Endodermal cell (in vitro differentiated cells): ENCODE results near the gene NFKBIB. TPM values are rescaled to one million over a fixed set of nuclear protein-coding genes. Genes with fewer than 3 reads are reported as not detected.

ENCODE experiments used
- DNase-seq: peaks from one replicate; pipeline ENCODE4 v3.0.0-alpha.2; 2017
- H3K27ac ChIP-seq: 2 replicates; pipeline ENCODE4 v1.5.1; 2013; ENCODE audit warnings: mild to moderate bottlenecking, low read depth, low read length, moderate library complexity
- H3K27me3 ChIP-seq: 2 replicates; pipeline ENCODE4 v1.6.1; 2013; ENCODE audit warnings: mild to moderate bottlenecking, low read length, moderate library complexity; ENCODE audit not compliant: insufficient read depth, control insufficient read depth, poor library complexity, severe bottlenecking
- H3K36me3 ChIP-seq: 2 replicates; pipeline ENCODE4 v1.7.0; 2013; ENCODE audit warnings: mild to moderate bottlenecking, low read length, moderate library complexity; ENCODE audit not compliant: control insufficient read depth, insufficient read depth
- H3K4me1 ChIP-seq: one replicate; pipeline ENCODE4 v1.7.0; 2013; ENCODE audit warnings: low read length; ENCODE audit not compliant: control insufficient read depth, insufficient read depth
- H3K4me3 ChIP-seq: 2 replicates; pipeline ENCODE4 v1.5.1; 2013; ENCODE audit warnings: mild to moderate bottlenecking, low read length, moderate library complexity
- H3K9ac ChIP-seq: 2 replicates; pipeline ENCODE4 v1.6.1; 2013; ENCODE audit warnings: mild to moderate bottlenecking, low read length, moderate library complexity; ENCODE audit not compliant: poor library complexity, severe bottlenecking; ENCODE audit errors: extremely low read depth
- H3K9me3 ChIP-seq: 2 replicates; pipeline ENCODE4 v1.6.1; 2013; ENCODE audit warnings: mild to moderate bottlenecking, low read length, moderate library complexity; ENCODE audit not compliant: control insufficient read depth
- H3K27ac Mint-ChIP-seq: 2 replicates; pipeline ENCODE4 v1.8.0; 2020; ENCODE audit warnings: mixed read lengths
- H3K27me3 Mint-ChIP-seq: 2 replicates; pipeline ENCODE4 v1.8.0; 2021; ENCODE audit warnings: mild to moderate bottlenecking, mixed read lengths; ENCODE audit not compliant: insufficient read depth
- H3K36me3 Mint-ChIP-seq: 2 replicates; pipeline ENCODE4 v1.8.0; 2020; ENCODE audit warnings: low read depth, mixed read lengths
- H3K4me1 Mint-ChIP-seq: 2 replicates; pipeline ENCODE4 v1.8.0; 2020; ENCODE audit warnings: mixed read lengths
- H3K4me3 Mint-ChIP-seq: 2 replicates; pipeline ENCODE4 v1.8.0; 2020; ENCODE audit warnings: mild to moderate bottlenecking, moderate library complexity, mixed read lengths
- H3K9me3 Mint-ChIP-seq: 2 replicates; pipeline ENCODE4 v1.8.0; 2020; ENCODE audit warnings: mild to moderate bottlenecking, mixed read lengths
- WGBS, 2 experiments: methylation state at CpG; one replicate each; pipeline versions ENCODE4 v1.1.5 to v1.1.7; 2013; ENCODE audit warnings: missing lambda C conversion rate in 2 of 2, mixed read lengths in 1 of 2; ENCODE audit not compliant: insufficient coverage in 1 of 2, insufficient read length in 1 of 2; 5-methylcytosine and 5-hydroxymethylcytosine counted together
- total RNA-seq, 2 donors: library from RNA; stranded (reverse); fragmentation: NEBNext Ultra II Directional in 1 of 2; extraction: Animal tissue kit (Norgen Biotek cat#: 25700) in 1 of 2; gene quantifications; 2 replicates in 1 of 2; 3 replicates in 1 of 2; pipeline ENCODE4 v1.2.1, GENCODE V29; 2021
- TF ChIP-seq, protein P1 (sequence below): fragments of 200-600 bp; sonication (generic); conservative IDR thresholded peaks from 2 replicates; pipeline ENCODE4 v1.5.0; 2021; ENCODE audit warnings: antibody characterized with exemption, mild to moderate bottlenecking

The NFKBIB gene
- total RNA-seq, 2 donors from 2014 or later, result 20.7 to 24.3 TPM

- Histone ChIP-seq H3K27me3 (no peaks in the 10 kb centered on the region), H3K4me1 (no peaks in the 10 kb centered on the region), H3K9me3 (peaks cover 7% of the 10 kb centered on the region), H3K36me3 (no peaks in the 10 kb centered on the region), H3K27ac (no peak overlapping the region), H3K4me3 (peak overlapping the region; percentile 85), H3K9ac (peak overlapping the region; percentile 87)
- TF ChIP-seq, protein P1, sequence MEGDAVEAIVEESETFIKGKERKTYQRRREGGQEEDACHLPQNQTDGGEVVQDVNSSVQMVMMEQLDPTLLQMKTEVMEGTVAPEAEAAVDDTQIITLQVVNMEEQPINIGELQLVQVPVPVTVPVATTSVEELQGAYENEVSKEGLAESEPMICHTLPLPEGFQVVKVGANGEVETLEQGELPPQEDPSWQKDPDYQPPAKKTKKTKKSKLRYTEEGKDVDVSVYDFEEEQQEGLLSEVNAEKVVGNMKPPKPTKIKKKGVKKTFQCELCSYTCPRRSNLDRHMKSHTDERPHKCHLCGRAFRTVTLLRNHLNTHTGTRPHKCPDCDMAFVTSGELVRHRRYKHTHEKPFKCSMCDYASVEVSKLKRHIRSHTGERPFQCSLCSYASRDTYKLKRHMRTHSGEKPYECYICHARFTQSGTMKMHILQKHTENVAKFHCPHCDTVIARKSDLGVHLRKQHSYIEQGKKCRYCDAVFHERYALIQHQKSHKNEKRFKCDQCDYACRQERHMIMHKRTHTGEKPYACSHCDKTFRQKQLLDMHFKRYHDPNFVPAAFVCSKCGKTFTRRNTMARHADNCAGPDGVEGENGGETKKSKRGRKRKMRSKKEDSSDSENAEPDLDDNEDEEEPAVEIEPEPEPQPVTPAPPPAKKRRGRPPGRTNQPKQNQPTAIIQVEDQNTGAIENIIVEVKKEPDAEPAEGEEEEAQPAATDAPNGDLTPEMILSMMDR, result no peak
- peak overlapping the region; percentile 96 for H3K27ac Mint-ChIP-seq
- WGBS, 2 experiments, result 52 to 86% methylated on average over 1 to 3 of the region's 3 CpGs
- peaks cover 18% of the 10 kb centered on the region for H3K4me1 Mint-ChIP-seq
- no peak for DNase-seq
- H3K9me3 Mint-ChIP-seq, result peaks cover 9% of the 10 kb centered on the region
- H3K36me3 Mint-ChIP-seq, result peaks cover 20% of the 10 kb centered on the region
- H3K27me3 Mint-ChIP-seq, result peaks cover 18% of the 10 kb centered on the region
- H3K4me3 Mint-ChIP-seq, result peak overlapping the region; percentile 67
These were observed 998 bp downstream of the NFKBIB start for GRCh38 chr19:38900743-38901190.

- Mint-ChIP-seq H3K4me3 (no peak overlapping the region), H3K27ac (no peak overlapping the region), H3K36me3 (peaks cover 25% of the 10 kb centered on the region), H3K9me3 (peaks cover 9% of the 10 kb centered on the region), H3K4me1 (peaks cover 18% of the 10 kb centered on the region), H3K27me3 (peaks cover 18% of the 10 kb centered on the region)
- Histone ChIP-seq H3K36me3 (peaks cover 1% of the 10 kb centered on the region), H3K4me1 (no peaks in the 10 kb centered on the region), H3K9me3 (peaks cover 7% of the 10 kb centered on the region), H3K9ac (no peak overlapping the region), H3K27ac (no peak overlapping the region), H3K4me3 (peak overlapping the region; percentile 85), H3K27me3 (no peaks in the 10 kb centered on the region)
- WGBS, 2 experiments, result 89% methylated on average over 1 of the region's 1 CpG; no CpG with 5 or more reads in 1 of the 2 experiments
- DNase-seq, result no peak
- TF ChIP-seq, protein P1, result no peak
These were observed 1.9 kb downstream of the NFKBIB start for GRCh38 chr19:38901683-38902082.

- H3K36me3 ChIP-seq, result peaks cover 6% of the 10 kb centered on the region
- no peak overlapping the region for H3K4me3 Mint-ChIP-seq
- no peak overlapping the region for H3K4me3 ChIP-seq
- no peak for DNase-seq
- TF ChIP-seq, protein P1, result no peak
- no peaks in the 10 kb centered on the region for H3K27me3 ChIP-seq
- H3K4me1 Mint-ChIP-seq, result peaks cover 12% of the 10 kb centered on the region
- no peaks in the 10 kb centered on the region for H3K27me3 Mint-ChIP-seq
- H3K9ac ChIP-seq, result no peak overlapping the region
- H3K9me3 Mint-ChIP-seq, result peaks cover 11% of the 10 kb centered on the region
- WGBS, 2 experiments, result 94 to 95% methylated on average over 25 to 35 of the region's 35 CpGs
- H3K27ac Mint-ChIP-seq, result peak overlapping the region; percentile 5
- peaks cover 38% of the 10 kb centered on the region for H3K36me3 Mint-ChIP-seq
- H3K27ac ChIP-seq, result no peak overlapping the region
- H3K9me3 ChIP-seq, result peaks cover 7% of the 10 kb centered on the region
- H3K4me1 ChIP-seq, result no peaks in the 10 kb centered on the region
These were observed 5.1 kb downstream of the NFKBIB start for GRCh38 chr19:38904581-38905539.
